HG02588 (cell line): ENCODE data around the gene LRRC26.
A peak's percentile ranks its signal among the peaks of the same experiment; 100 is the strongest.

Source experiments
- ATAC-seq: cut with Tn5 transposase; IDR thresholded peaks from one replicate; pipeline ENCODE4 v1.9.1; 2021; ENCODE audit warnings: mild to moderate bottlenecking, moderate library complexity; ENCODE audit not compliant: unreplicated experiment

Gene LRRC26

GRCh38 chr9:137169896-137170358, at the start of gene LRRC26:
LRRC26 (minus strand) TSS chr9:137170051; CDS start chr9:137169943, 108 bp downstream.
- no peak for ATAC-seq

GRCh38 chr9:137218754-137219271, 49.0 kb upstream of the LRRC26 start:
- no peak for ATAC-seq

GRCh38 chr9:137218212-137218753, 48.4 kb upstream of the LRRC26 start:
- no peak for ATAC-seq

DNA sequence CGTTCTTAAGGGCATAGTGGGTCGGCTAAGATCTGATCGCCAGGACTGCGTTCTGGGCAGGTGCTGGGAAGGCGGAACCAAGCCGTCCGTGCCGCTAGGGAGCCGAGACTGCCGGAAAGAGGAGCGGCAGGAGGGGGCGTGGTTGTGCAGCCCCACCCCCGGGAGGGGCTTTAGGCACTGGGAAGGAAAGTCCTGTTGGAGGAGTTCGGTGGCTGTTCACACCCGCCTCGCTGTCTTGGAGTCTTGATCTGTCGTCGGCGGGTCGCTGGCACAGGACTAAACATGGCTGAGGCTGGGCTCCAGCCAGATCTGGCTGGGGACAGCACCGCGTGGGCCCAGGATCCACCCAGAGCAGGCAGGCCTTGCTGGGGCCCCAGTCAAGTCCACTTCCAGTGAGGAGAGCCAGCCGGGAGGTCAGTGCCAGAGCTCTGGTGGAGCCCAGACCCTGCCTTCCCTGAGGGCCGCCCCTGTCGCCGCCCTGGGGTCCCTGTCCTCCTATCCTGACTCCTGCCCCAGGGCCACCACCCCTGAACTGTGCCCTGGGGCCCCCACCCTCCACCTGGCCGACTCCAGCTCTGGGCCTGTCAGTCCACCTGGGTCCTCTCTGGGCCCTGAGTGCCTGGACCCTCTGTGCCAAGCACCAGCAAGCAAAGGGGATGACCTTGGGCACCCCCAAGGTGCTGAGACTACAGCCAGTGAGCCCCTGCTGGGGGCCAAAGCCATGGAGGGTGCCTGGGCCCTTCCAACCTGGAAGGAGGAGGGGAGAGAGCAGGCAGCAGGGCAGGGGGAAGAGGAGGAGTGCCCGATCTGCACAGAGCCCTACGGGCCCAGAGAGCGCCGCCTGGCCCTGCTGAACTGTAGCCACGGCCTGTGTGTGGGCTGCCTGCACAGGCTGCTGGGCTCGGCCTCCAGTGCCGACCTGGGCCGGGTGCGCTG, 47.7 kb upstream of the LRRC26 start:
- ATAC-seq, result no peak

- no peak for ATAC-seq
These were observed 46.5 kb upstream of the LRRC26 start for GRCh38 chr9:137216188-137216965.

DNA sequence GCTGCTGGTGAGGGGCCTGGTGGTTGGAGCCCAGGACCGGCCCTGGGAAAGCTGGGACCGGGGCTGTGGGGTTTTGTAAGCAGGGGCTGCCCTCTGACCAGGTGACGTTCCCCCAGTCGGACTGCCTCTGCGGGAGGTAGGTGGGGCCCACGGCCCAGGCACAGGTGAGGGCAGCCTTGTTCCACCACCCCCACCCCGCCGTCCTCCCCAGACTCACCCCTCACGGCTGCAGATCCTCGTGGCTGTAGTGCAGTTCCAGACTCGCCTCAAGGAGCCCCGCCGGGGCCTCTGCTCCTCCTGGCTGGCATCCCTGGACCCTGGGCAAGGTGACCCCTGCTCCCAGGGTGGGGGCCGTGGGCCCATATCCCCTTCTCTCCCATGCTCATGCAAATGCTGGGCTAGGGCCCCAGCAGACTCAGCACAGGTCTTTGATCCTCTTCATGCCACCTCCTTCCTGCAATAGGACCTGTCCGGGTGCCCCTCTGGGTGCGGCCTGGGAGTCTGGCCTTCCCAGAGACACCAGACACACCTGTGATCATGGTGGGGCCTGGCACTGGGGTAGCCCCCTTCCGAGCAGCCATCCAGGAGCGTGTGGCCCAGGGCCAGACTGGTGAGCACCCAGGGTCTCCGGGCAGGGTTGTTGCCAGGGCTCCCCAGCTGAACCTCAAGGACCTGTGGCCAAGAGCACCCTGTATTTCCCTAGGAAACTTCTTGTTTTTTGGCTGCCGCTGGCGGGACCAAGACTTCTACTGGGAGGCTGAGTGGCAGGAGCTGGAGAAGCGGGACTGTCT, 45.5 kb upstream of the LRRC26 start:
- ATAC-seq, result no peak

GRCh38 chr9:137214620-137215019, 44.8 kb upstream of the LRRC26 start:
- no peak for ATAC-seq

DNA sequence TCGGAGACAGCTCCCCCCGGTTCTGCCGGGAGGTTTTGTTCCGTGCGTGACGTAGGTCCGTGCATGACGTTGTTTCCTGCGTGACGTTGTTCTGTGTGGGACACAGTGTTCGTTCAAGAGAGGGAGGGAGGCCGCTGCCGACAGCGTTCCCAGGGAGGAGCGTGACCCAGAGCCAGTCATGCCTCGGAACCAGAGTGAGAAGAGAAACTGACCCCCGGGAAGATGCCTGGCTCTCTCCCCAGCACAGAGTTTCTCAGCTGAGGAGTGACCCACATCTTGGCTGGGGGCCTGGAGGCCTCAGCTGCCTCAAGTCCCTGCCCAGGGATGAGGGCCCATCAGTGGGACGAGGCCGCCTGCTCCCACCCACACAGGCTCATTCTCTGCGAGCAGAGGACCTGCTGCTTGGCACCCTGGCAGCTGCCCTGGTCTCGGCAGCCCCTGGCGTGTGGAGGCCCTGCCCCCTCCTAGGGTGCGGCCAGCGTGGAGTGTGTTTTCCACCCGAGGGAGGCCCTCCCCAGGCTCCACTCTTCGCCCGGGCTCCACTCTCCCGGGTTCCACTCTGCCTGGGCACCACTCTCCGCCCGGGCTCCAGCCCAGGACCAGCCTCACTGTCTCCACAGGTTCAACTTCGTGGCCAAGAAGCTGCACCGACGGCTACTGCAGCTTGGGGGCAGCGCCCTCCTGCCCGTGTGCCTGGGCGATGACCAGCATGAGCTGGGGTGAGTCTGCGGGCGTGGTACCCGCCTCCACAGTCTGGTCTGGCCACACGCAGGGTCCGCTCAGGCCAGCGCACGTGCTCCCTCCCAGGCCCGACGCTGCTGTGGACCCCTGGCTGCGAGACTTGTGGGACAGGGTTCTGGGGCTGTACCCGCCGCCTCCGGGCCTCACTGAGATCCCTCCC, 43.6 kb upstream of the LRRC26 start:
- no peak for ATAC-seq

GRCh38 chr9:137212520-137212919, 42.7 kb upstream of the LRRC26 start:
- no peak for ATAC-seq

DNA sequence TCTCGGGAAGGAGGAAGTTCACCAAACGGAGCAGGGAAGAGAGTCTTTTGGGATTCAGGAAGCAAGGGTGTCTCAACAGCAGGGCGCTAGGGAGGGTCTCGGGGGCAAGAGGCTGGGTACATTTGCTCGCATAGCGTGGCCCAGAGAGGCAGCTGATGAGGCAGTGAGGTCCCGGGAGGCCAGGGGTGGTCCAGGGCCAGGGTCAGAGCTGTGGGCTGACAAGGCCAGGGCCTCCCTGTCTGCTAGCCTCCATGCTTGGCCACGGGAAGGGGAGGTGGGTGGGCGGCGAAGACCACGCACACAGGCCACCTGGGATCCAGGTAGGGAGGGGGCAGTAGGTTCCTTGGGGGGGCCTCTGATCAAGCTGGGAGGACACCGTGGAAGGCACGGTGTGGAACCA, 41.7 kb upstream of the LRRC26 start:
- no peak for ATAC-seq

DNA sequence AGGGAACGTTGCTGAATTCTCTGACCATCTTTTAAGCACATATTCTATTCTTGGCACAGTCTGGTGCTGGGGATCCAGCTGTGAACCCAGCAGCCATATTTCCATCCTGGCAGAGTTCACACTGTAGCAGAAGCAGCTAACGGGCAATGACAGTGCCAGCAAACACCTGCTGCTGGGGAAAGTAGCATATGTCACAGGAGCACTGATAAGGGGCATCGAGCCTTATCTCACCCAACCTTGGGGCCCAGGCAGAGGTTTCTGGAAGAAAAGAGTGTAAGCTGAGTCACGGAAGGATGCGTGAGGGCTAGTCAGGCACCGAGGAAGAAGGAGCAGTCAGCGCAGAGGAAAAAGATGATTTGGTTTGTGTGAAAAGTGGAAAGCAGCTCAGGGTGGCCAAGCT, 36.8 kb upstream of the LRRC26 start:
- no peak for ATAC-seq

GRCh38 chr9:137205126-137206069, 35.5 kb upstream of the LRRC26 start, which contains the start of the genes NDOR1 and TMEM203:
NDOR1 (plus strand) TSS chr9:137205700; CDS start chr9:137205778, 78 bp downstream.
TMEM203 (minus strand) TSS chr9:137205648; CDS start chr9:137205414, 234 bp downstream.
- peak; percentile 52 for ATAC-seq

- no peak for ATAC-seq
These were observed 34.9 kb upstream of the LRRC26 start for GRCh38 chr9:137204731-137205125.

- ATAC-seq, result no peak
These were observed 33.1 kb upstream of the LRRC26 start for GRCh38 chr9:137202966-137203365.

- no peak for ATAC-seq
These were observed 31.5 kb upstream of the LRRC26 start for GRCh38 chr9:137201205-137201868.

DNA sequence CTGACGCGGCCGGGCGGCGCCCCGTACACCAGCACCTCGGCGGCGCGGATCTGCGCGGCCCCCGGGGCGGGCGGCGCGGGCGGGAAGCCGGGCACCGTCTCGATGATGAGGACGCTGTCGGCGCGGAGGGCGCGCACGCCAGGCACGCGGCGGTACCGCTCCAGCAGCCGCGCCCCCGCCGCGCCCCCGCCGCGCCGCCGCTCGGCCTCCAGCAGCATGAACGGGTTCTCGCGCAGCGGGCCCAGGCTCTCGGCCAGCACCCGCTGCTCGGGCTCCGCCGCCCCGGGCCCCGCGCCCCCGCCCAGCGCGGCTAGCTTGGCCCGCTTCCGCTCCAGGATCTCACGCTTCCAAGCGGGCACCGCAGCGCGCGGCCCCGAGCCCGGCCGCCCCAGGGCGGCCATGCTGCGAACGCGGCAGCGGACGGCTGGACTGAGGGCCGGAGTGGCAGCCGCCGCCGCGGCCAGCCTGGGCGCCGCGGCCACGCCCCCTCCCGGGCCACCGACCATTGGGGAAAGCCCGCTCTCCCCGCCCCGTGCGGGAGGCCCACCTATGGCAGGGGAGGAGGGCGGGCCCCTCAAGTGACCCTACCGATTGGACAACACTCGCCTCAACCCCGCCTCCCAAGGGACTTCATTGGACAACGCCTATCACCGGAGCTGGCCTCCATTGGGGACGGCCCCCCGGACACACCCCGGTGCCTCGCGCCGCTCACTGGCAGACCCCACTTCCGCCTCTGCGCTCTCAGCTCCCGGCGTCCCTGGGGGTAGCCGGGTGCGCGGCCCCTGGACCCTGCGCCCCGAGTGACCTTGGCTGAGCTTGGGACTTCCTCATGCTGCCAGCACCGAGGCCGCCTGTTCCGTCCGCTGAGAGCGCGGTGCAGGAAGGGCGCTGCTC, 30.7 kb upstream of the LRRC26 start, which contains the start of gene TPRN:
TPRN (minus strand) TSS at position 431 of the 894 bp plus-strand sequence; CDS start at position 401, 30 bp downstream.
- peak; percentile 75 for ATAC-seq
